Measurements from ENCODE around the gene NPDC1.

- TF ChIP-seq RFX5 (IDR thresholded peaks at IDR 0.05; ENCODE audit: borderline replicate concordance, low read depth, low read length) (no peak), CTCF (IDR thresholded peaks at IDR 0.05; ENCODE audit: control extremely low read depth in 1 of 3, insufficient read depth in 1 of 3, low read depth in 1 of 3, low read length in 3 of 3) (no peak), CEBPB (IDR thresholded peaks at IDR 0.05; ENCODE audit: low read depth, low read length) (no peak), BCL11A (IDR thresholded peaks at IDR 0.05; ENCODE audit: low read depth in 2 of 2, low read length in 2 of 2) (no peak), POU5F1 (IDR thresholded peaks at IDR 0.05; ENCODE audit: low read depth, low read length) (no peak), RAD21 (IDR thresholded peaks at IDR 0.05 in 1 of 2, conservative IDR thresholded peaks at IDR 0.05 in 1 of 2; ENCODE audit: low read depth in 2 of 2, low read length in 2 of 2) (no peak)
Measured at GRCh38 chr9:136995362-136995761, 50.6 kb downstream of the NPDC1 start.
